GM10847 (cell line): ENCODE data around the gene SCRN2.

Experiments used
- POLR2A ChIP-seq: IDR thresholded peaks from 2 replicates; pipeline ENCODE4 v1.6.1; 2011; ENCODE audit not compliant: insufficient read length; ENCODE audit errors: extremely low read depth

Gene SCRN2

DNA sequence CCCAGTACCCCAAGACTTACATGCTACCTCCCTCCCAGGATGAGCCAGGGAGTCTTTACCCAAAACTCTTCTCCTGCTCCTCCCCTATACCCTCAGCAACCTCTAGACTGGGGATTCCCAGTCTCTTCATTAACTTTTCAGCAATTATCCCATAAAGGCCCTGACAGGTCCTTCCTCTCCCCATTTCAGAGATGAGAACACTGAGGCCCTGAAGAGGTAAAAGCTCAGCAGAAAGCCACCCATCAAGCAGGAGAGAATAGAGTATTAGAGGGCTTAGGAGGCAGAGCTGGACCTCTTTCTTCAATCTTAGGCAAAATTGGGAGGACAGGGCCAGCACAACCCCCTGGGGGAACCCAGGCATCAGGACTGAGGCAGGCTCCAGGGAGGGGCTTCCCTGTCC lies 15.8 kb upstream of the SCRN2 start:
- no peak for TF ChIP-seq POLR2A

DNA sequence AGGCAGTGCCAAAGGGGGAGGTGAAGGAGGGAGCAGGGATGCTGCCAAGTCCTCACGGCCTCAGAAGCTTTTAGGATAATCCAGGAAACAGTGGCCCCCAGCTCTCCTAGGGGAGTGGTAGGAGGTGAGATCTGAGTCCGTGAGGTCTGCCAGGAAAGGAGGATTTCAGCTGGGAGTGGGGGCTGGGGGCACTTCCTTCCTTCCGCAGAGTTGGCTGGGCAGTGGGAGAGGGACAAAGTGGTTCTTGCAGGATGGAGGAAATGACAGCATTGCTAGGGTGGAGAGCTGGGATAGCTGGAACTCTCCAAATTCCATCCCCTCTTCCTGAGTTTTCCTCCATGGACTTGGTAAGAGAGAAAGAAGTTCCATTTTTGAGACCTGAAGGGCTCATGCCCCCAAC lies 14.7 kb upstream of the SCRN2 start:
- TF ChIP-seq POLR2A, result no peak

DNA sequence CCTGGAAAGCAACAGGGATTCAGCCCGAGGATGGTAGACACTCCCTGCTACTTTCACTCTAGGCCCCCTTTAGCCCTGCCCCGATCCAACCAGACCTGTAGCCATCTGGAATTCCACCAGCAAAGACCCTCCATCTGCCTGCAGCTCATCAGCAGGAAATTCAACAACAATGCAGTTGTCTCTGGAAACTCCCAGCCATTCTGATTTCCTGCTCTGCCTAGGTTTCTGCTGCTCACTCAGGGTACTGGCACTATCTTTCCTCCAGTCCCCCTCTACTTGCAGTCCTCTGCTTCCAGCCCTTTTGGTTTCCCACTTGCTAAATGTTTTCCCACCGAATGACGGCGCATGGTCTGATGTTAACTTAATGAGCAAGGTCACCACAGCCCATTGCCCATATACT lies 12.5 kb upstream of the SCRN2 start:
- no peak for TF ChIP-seq POLR2A

DNA sequence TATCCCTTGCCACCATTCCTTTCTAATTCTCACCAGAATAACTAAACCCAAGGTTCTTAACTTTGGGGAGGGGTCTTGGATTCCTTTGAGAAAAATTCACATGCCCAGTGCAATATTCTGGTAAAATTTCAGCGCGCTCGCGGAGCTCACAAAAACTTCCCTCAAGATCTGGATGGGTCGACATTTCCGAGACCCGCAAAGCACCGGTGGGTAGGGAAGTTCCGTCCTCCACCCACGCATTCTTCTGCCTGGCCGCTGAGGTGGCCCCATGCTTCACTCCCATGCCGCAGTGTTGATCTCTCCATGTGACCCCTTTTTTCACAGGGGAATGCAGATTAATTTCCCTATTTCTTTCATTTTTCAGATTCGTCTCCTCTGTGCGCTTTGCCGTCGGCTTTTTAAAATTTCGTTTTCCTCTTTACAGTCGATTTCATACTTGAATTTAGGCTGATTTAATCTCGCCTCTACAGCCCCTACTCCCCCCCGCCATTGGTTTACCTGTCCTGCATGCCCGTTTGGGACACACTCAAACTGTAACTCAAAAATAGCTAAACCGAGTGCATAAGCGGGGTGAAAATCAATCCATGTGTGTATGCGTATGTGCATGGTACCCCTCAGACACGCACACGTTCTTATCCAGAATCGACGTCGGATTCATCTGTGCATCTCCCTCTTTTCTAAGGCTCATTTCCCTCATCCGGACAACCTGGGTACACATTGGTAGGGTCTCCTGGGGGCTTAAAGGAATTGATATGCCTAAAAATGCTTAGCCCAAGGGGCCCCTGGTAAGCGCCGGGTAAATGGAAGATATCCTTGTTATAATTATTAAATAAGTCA lies 11.3 kb upstream of the SCRN2 start:
- TF ChIP-seq POLR2A, result no peak

DNA sequence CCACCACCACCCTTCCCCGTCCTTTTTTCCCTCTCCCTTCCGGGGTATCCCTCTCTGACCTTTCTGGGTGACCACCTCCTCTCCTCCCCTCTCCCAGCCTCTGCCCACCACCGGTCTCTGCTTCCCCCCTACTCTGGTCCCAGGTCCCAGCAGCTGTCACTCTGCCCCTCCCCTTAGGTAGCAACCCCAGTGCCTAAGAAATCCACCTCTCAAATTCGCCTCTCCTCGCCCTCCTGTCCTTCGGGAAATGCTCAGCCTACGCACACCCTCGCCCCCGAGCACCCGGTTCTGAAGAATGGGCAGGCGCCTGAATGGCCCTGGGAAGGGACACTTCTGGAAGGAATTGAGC lies 10.7 kb upstream of the SCRN2 start:
- TF ChIP-seq POLR2A, result no peak

DNA sequence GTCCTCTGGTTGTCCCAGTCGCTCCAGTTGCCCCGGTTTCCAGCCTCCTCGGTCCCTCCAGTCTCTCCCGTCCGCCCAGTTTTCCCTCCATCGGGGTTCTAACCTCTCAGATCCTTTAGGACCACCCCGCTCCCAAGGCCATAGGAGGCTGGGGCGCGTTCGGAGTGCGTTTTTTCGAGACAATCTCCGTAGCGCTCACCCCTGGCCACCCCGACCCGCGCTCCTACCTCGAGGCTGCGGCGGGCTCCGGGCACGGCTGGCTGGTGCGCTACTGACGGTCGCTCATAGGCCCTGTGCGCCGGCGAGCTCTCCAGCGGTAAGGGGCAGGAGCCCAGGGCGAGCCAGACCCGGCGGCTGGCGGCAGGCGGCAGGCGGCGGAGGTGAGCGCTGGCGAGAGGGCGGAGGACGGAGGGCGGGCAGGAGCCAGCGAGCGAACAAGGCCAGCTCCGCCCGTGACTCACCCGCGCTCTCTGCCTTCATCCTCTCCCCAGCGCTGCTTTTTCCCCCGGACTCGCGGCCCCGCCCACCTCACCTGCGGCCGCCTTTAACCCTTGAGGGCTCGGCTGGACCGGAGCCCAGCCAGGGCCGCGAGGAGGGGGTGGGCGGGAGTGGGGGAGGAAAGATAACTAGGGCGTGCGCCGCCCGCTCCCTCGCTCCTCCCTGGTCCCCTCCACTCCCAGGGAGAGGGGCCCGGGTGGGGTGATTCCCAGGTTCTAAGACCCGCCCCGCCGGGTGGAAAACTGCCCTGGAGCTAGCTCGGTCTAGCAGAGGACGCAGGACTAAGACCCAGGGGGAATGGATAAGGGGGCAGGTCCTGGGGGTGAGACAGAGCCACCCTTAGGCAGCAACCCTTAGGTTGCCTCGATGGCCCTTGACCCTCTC lies 9.9 kb upstream of the SCRN2 start, which contains the start of gene SP6:
TSS of gene SP6 (minus strand) at position 472 of the 882 bp plus-strand sequence. CDS start 2,734 bp downstream, outside the sequence.
- no peak for TF ChIP-seq POLR2A

DNA sequence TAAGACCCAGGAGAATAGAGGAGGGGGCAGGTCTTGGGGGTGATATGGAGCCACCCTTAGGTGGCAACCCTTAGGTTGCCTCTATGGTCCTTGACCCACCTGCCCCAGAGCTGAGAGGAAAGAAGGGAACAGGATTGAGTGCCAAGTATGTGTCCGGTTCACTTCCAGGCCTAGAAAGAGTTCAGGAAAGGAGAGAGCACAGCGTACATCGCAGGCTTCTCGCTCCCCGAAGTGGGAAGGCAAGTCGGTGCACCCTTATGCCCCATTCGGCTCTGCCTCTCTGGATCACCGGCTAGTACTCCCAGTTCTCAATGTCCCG lies 9.3 kb upstream of the SCRN2 start:
- TF ChIP-seq POLR2A, result no peak

DNA sequence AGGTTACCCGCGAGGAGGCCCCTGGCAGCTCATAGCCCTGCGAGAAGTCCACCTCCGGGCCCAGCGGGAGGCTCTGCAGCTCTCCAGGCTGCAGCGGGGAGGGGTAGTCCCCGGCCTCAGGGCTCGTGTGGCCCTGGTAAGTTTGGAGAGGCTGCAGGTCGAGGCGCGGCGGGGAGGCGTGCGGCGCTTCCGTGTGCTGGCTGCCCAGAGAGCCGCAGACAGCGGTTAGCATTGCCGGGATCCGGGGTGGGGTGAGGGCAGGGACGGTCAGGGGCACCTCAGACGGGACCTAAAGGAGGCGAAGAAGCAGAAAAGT lies 7.1 kb upstream of the SCRN2 start:
- TF ChIP-seq POLR2A, result no peak

DNA sequence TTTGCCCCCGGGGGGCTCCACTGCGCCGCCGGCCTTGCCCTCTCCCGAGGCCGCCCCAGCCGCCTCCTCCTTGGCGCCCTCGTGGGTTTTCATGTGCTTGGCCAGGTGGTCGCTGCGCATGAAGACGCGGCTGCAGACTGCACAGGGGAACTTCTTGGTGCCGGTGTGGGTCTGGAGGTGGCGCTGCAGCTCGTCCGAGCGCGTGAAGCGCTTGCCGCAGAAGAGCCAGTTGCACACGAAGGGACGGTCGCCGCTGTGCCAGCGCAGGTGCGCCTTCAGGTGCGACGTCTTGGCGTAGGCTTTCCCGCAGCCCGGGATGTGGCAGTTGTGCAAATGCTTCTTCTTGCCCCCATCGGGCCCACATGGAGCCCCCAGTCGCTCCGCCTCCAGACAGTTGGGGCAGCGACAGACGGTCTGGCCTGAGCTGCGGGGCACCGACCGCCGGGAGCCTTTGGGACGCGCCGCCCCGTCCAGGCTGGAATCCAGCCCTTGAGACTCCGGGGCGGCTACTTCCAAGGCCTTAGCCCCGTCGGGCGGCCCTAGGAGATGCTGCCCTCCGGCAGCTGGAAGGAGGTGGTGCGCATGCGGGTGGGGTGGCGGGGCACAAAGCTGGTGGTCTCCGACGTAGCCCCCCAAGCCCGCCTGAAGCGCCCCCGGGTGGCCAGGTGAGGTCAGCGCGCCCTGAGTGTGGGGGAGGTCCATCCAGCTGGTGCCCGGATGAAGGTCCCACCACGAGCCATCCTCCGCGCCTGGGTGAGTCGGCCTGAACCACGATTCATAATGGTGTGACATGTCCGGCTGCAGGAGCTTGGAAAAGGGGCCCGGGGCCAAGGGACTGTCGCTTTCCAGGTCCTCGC lies 6.5 kb upstream of the SCRN2 start:
- no peak for TF ChIP-seq POLR2A

DNA sequence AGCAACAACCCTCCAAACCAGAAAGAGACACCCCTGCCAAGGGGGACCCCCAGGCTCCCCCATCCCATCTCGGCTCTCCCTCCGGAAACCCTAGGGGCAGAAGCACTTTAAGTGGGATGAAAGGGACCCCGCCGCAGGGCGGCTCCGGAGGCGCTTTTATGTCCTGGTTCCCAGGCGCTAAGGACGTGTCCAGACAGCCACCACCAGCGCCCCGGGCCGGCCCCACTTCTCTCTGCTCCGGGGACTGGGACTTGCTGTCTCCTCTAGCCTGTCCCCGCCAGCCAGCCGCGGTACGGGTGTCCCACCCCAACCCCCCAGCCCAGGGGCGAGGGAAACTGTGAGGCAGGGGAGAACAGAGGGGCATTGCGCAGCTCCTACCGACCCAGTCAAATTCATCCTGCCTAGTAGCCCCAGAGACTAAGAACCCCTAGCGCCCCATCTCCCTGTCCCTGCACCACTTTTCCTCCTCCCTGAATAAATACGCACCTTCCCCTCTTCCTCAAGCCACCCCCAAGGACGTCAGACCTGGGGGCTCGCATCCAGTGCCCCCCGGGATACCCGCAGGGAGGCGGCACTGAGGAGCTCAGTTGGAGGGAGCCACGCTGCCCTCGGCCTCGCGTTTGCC lies 5.8 kb upstream of the SCRN2 start:
- TF ChIP-seq POLR2A, result no peak

DNA sequence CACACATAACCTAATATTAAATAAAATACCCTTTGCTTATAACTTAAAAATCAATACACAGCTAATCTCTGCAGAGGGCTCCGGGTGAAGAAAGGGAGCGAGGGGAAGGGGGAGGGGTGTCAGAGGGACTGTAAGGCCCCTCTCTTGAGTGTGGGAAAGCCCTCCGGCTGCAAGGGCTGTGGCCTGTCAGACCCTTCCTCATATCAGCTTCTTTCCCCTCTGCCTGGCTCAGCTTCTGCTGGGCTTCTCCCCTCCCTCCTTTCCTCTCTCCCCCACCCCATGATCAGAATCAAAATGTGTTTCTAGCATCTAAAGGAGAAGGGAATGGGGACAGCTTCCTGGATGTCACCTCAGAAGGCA lies 4.6 kb upstream of the SCRN2 start:
- TF ChIP-seq POLR2A, result no peak

DNA sequence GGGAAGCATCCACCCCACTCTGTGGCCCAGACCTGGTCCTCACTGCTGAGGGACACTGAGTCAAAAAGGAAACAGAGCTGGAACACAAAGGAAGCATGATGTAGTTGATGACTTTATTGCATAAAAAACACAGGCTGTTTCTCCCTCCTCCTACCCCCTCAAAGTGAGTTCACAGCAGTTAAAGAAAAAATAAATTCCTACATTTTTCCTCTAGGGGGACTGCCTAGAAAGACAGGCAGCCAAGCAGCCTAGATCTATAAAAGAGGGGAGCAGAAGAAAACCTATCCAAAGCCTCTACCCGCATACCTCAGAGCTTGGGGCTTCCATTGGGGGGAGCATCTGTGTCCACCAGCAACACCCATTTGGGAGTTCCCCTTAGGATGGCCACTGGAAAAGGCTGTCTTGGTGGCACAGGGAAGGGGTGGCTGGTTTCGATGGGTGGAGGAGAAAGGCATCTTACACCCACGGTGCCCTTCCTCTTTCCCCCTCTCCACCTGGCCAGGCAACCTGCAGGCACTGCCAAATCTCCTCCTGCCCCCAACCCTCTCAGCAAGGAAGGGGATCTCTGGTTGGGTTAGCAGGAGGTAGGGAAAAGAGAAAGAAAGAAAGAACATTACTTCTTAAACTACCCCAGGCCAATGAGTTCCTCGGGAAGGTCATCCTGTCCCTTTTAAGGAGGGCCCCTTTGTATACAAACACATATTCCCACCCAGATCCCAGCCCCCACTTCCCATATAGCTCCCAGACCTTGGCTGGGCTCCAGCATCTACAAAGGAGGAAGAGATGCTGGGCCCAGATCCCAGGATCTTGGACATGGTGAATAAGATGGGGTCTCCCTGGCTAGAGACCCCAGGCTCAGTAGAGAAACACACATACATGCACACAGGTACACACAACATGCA lies 4.0 kb upstream of the SCRN2 start:
- TF ChIP-seq POLR2A, result no peak

DNA sequence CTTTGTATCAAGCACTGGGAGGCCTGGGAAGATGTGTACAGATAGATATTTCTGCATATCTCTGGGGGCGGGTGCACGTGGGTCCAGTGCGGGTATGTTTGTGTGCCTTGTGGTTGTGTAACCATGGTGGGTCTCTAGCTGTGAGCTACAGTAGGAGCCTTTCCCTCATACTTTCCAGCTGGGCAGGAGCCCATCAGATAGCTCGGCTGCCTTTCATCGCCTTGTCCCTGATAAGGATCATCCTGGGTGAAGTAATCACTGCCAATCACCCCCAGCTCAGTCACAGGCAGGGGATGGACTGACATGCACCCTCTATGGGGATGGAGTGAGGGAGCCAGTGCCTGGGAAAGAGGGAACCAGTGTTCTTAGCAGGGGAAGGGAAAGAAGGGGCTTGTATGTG lies 3.2 kb upstream of the SCRN2 start:
- TF ChIP-seq POLR2A, result no peak

DNA sequence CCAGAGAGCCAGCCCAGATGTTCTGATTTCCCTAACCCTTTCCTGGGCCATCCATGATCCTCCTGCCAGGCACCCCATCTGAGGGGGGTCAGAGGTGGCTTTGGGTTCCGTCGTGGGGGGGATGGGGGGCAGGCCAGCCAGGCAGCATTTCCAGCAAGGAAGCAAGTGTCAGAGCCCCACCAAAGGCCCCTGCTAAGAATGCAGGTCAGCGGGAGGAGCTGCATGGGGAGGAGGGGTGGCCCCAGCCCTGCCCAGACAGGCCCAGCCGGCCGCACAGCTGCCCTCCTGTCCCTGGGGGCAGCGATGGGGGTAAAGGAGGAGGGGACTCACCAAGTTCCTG lies 2.3 kb upstream of the SCRN2 start:
- no peak for TF ChIP-seq POLR2A

DNA sequence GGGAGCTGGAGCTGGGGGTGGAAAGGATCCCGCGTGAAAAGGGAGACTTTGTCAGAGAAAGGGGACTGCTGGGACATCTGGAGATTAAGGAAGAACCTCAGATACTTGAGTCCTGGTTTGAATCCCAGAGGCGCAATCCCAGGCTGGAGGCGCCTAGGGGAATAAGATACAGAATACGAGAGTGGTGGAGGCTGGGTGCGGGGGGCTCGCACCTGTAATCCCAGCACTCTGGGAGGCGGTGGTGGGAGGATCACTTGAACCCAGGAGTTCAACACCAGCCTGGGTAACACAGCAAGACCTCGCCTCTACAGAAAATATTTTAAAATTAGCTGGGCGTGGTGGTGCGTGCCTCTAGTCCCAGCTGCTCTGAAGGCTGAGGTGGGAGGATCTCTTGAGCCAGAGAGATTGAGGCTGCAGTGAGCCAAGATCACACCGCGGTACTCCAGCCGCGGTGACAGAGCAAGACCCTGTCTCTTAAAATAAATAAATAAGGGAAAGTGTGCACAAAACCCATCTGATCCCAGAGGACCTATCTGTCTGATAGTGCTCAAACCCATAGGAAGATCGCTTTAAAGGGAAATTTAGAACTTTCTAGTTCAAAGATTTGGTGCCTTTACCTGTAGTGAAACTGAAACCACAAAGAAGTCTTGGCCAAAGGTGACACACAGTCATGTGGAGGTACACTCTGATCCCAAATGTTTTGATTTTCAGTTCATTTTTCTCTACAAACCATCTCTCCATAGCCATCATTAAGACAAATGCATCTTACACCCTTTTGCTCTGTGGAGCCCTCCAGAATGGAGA lies 617 bp upstream of the SCRN2 start:
- TF ChIP-seq POLR2A, result no peak
